Progenitor cell of endocrine pancreas (in vitro differentiated cells): Measurements from ENCODE around the gene CPED1. TPM values are rescaled to one million over a fixed set of nuclear protein-coding genes. Genes with fewer than 3 reads are reported as not detected.
"Not testable (repeated sequence)": the region's sequence is repeated elsewhere in the genome, so short reads cannot be mapped to it uniquely, and the experiment has no call there.

Source experiments
- DNase-seq: peaks from one replicate; pipeline ENCODE4 v3.0.0; 2021; ENCODE audit warnings: low spot score; ENCODE audit not compliant: unreplicated experiment
- H3K27ac Mint-ChIP-seq: 2 replicates; pipeline ENCODE4 v1.8.0; 2021; ENCODE audit warnings: mild to moderate bottlenecking, moderate library complexity, mixed read lengths
- H3K27me3 Mint-ChIP-seq: 2 replicates; pipeline ENCODE4 v1.8.0; 2021; ENCODE audit warnings: mixed read lengths
- H3K36me3 Mint-ChIP-seq: 2 replicates; pipeline ENCODE4 v1.8.0; 2022; ENCODE audit warnings: mixed read lengths; ENCODE audit not compliant: insufficient read depth
- H3K4me1 Mint-ChIP-seq: 2 replicates; pipeline ENCODE4 v1.8.0; 2021; ENCODE audit warnings: low read depth, mixed read lengths
- H3K4me3 Mint-ChIP-seq: 2 replicates; pipeline ENCODE4 v1.8.0; 2021; ENCODE audit warnings: low read depth, mild to moderate bottlenecking, moderate library complexity, mixed read lengths
- H3K9me3 Mint-ChIP-seq: 2 replicates; pipeline ENCODE4 v1.8.0; 2021; ENCODE audit warnings: low read depth, mixed read lengths
- CTCF ChIP-seq: fragments of 200-600 bp; sonication (generic); IDR thresholded peaks from one replicate; pipeline ENCODE4 v1.5.0; 2021; ENCODE audit warnings: antibody characterized with exemption, mild to moderate bottlenecking; ENCODE audit not compliant: unreplicated experiment
- total RNA-seq: library from RNA; stranded (reverse); gene quantifications from 2 replicates; pipeline ENCODE4 v1.2.1, GENCODE V29; 2021

Gene CPED1
- total RNA-seq, 1 donor from 2014 or later, result 1.1 TPM

GRCh38 chr7:121034929-121035328, 46.4 kb downstream of the CPED1 start:
- DNase-seq, result no peak
- peaks cover 8% of the 10 kb centered on the region for H3K4me1 Mint-ChIP-seq
- no peak overlapping the region for H3K27ac Mint-ChIP-seq
- H3K9me3 Mint-ChIP-seq, result peaks cover 12% of the 10 kb centered on the region
- H3K36me3 Mint-ChIP-seq, result peaks cover 1% of the 10 kb centered on the region
- H3K27me3 Mint-ChIP-seq, result no peaks in the 10 kb centered on the region
- no peak overlapping the region for H3K4me3 Mint-ChIP-seq
- no peak for TF ChIP-seq CTCF

- H3K4me1 Mint-ChIP-seq, H3K27ac Mint-ChIP-seq, DNase-seq, H3K4me3 Mint-ChIP-seq, H3K27me3 Mint-ChIP-seq, H3K36me3 Mint-ChIP-seq: not testable (repeated sequence)
- H3K9me3 Mint-ChIP-seq, result peaks cover 12% of the 10 kb centered on the region
Observed at GRCh38 chr7:121036776-121037175, 48.3 kb downstream of the CPED1 start.

GRCh38 chr7:121037329-121037728, 48.8 kb downstream of the CPED1 start:
- not testable (repeated sequence) for H3K27ac Mint-ChIP-seq, DNase-seq, H3K4me1 Mint-ChIP-seq, H3K27me3 Mint-ChIP-seq, H3K4me3 Mint-ChIP-seq, H3K36me3 Mint-ChIP-seq
- H3K9me3 Mint-ChIP-seq, result peaks cover 12% of the 10 kb centered on the region

- Mint-ChIP-seq H3K27ac (no peak overlapping the region), H3K36me3 (peaks cover 1% of the 10 kb centered on the region), H3K4me3 (no peak overlapping the region), H3K4me1 (peaks cover 2% of the 10 kb centered on the region), H3K9me3 (peaks cover 12% of the 10 kb centered on the region), H3K27me3 (no peaks in the 10 kb centered on the region)
- DNase-seq, result no peak
- no peak for TF ChIP-seq CTCF
Observed at GRCh38 chr7:121037957-121038716, 49.6 kb downstream of the CPED1 start.

- Mint-ChIP-seq H3K27me3 (no peaks in the 10 kb centered on the region), H3K4me1 (peaks cover 1% of the 10 kb centered on the region), H3K4me3 (no peak overlapping the region), H3K9me3 (peaks cover 12% of the 10 kb centered on the region), H3K36me3 (peaks cover 1% of the 10 kb centered on the region), H3K27ac (no peak overlapping the region)
- DNase-seq, result no peak
- no peak for TF ChIP-seq CTCF
Observed at GRCh38 chr7:121038717-121039509, 50.4 kb downstream of the CPED1 start.

- no peak overlapping the region for H3K27ac Mint-ChIP-seq
- no peak for TF ChIP-seq CTCF
- no peak overlapping the region for H3K4me3 Mint-ChIP-seq
- no peaks in the 10 kb centered on the region for H3K27me3 Mint-ChIP-seq
- H3K9me3 Mint-ChIP-seq, result peaks cover 12% of the 10 kb centered on the region
- DNase-seq, result no peak
- peaks cover 4% of the 10 kb centered on the region for H3K4me1 Mint-ChIP-seq
- H3K36me3 Mint-ChIP-seq, result peaks cover 1% of the 10 kb centered on the region
Observed at GRCh38 chr7:121039510-121039822, 51.0 kb downstream of the CPED1 start.
